SK-N-SH (cell line): ENCODE data around the gene NANOS3.

ENCODE experiments used
- ELF1 ChIP-seq: IDR thresholded peaks from 2 replicates; pipeline ENCODE4 v1.4.0; 2012
- FOSL2 ChIP-seq: IDR thresholded peaks from 2 replicates; pipeline ENCODE4 v1.4.0; 2012; ENCODE audit warnings: low read depth, mild to moderate bottlenecking, moderate library complexity, borderline replicate concordance
- FOXJ3 ChIP-seq: sonication (generic); formaldehyde crosslinking; IDR thresholded peaks from 2 replicates; pipeline ENCODE4 v1.5.1; 2020; ENCODE audit warnings: mild to moderate bottlenecking, missing genetic modification reagents
- MAX ChIP-seq: IDR thresholded peaks from 2 replicates; pipeline ENCODE4 v1.4.0; 2012; ENCODE audit warnings: low read depth
- MEF2A ChIP-seq: IDR thresholded peaks from 2 replicates; pipeline ENCODE4 v1.4.0; 2012; ENCODE audit warnings: low read depth, borderline replicate concordance
- TF ChIP-seq, protein P1 (sequence below): IDR thresholded peaks from 2 replicates; pipeline ENCODE4; 2012
- TF ChIP-seq, protein P2 (sequence below): fragments of 200-600 bp; sonication (generic); IDR thresholded peaks from 2 replicates; pipeline ENCODE4 v1.6.1; 2017; ENCODE audit warnings: antibody characterized with exemption, mild to moderate bottlenecking, moderate library complexity

- TF ChIP-seq MAX (no peak), FOSL2 (no peak), ELF1 (no peak), FOXJ3 (CRISPR knock-in tag) (no peak), MEF2A (no peak)
- TF ChIP-seq, protein P1, sequence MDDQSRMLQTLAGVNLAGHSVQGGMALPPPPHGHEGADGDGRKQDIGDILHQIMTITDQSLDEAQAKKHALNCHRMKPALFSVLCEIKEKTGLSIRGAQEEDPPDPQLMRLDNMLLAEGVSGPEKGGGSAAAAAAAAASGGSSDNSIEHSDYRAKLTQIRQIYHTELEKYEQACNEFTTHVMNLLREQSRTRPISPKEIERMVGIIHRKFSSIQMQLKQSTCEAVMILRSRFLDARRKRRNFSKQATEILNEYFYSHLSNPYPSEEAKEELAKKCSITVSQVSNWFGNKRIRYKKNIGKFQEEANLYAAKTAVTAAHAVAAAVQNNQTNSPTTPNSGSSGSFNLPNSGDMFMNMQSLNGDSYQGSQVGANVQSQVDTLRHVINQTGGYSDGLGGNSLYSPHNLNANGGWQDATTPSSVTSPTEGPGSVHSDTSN = no peak
- TF ChIP-seq, protein P2, sequence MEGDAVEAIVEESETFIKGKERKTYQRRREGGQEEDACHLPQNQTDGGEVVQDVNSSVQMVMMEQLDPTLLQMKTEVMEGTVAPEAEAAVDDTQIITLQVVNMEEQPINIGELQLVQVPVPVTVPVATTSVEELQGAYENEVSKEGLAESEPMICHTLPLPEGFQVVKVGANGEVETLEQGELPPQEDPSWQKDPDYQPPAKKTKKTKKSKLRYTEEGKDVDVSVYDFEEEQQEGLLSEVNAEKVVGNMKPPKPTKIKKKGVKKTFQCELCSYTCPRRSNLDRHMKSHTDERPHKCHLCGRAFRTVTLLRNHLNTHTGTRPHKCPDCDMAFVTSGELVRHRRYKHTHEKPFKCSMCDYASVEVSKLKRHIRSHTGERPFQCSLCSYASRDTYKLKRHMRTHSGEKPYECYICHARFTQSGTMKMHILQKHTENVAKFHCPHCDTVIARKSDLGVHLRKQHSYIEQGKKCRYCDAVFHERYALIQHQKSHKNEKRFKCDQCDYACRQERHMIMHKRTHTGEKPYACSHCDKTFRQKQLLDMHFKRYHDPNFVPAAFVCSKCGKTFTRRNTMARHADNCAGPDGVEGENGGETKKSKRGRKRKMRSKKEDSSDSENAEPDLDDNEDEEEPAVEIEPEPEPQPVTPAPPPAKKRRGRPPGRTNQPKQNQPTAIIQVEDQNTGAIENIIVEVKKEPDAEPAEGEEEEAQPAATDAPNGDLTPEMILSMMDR = no peak
Measured at GRCh38 chr19:13841962-13842290, 35.0 kb upstream of the NANOS3 start.
